ENCODE data around the gene SLC20A1.
"Not testable (repeated sequence)": the region's sequence is repeated elsewhere in the genome, so short reads cannot be mapped to it uniquely, and the experiment has no call there.

SLC20A1 gene, protein sequence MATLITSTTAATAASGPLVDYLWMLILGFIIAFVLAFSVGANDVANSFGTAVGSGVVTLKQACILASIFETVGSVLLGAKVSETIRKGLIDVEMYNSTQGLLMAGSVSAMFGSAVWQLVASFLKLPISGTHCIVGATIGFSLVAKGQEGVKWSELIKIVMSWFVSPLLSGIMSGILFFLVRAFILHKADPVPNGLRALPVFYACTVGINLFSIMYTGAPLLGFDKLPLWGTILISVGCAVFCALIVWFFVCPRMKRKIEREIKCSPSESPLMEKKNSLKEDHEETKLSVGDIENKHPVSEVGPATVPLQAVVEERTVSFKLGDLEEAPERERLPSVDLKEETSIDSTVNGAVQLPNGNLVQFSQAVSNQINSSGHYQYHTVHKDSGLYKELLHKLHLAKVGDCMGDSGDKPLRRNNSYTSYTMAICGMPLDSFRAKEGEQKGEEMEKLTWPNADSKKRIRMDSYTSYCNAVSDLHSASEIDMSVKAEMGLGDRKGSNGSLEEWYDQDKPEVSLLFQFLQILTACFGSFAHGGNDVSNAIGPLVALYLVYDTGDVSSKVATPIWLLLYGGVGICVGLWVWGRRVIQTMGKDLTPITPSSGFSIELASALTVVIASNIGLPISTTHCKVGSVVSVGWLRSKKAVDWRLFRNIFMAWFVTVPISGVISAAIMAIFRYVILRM

DNA sequence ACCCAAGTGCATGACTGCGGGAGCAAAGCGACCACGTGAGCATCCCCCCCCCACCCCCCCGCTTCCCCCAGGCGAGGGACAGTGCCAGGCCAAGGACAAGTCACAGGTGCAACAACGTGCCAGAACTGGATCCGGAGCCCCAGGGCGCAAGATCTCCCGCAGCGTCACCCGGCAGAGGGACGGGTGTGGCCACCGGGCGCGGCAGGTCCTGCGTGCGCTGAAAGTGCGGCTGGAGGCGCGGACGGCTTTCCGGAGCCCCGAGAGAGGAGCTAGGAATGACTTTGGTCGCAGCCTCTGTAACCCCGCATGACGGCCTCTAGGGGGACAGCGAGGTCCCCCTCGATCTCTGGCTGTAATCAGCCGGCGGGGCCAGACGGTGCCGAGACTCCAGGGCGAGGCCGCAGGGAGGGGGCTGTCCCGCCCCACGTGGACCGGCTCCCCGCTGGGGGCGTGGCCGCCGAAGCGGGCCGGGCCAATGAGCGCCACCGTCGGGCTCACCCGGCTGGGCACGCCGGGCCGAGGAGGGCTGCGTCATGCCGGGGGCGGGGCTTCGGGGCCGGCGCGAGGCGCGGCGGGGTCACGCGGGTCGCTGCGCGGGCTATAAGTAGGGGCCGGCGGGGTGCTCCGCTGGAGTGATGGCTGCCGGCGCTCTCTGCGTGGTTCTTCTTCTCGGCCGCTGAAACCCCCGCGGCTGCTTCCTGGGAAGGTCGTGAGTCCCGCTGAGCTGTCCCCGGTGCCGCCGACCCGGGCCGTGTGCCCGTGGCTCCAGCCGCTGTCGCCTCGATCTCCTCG is at the start of gene SLC20A1:
Gene SLC20A1 (plus strand): TSS at position 630 of the 792 bp plus-strand sequence. CDS start 890 bp downstream, outside the sequence.
- peak; percentile 99 for DNase-seq

DNA sequence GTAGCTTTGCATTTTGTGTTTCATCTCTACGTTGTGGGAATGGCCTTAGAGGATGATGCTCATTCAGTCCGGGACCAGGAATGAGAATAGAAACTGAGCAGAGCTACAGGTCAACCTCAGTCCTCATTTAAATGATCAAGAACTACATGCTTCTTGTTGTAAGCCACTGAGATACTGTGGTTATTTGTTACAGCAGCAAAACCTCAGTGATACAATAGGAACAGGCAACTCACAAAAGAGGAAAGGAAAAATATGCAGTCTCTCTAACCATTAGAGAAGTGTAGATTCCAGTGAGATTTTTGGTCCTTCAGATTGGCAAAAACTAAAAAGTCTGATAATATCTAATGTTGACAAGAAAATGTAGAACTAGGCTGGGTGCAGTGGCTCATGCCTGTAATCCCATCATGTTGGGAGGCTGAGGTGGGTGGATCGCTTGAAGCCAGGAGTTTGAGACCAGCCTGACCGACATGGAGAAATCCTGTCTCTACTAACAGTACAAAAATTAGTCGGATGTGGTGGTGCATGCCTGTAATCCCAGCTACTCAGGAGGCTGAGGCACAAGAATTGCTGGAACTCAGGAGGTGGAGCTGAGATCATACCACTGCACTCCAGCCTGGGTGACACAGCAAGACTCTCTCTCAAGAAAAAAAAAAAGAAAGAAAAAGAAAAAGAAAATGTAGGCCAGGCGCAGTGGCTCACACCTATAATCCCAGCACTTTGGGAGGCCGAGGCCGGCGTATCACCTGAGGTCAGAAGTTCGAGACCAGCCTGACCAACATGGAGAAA is 48.0 kb upstream of the SLC20A1 start:
- peak; percentile 4 for DNase-seq

DNA sequence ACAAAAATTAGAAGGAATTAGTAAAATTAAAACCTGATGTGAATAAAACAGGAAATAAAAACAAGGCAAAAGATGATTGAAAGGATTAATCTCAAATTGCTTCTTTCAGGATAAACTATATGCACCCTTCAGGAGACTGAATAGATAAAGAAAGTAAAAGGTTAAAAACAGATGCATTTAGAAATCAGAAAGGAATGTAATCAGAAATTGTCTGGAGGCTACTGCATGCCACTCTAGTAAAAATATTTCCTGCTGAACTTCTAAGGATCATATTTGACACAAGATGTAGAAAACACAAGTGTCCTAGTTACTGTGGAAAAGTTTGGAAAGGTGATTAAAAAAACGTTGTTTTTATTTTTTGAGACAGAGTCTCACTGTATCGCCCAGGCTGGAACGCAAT is 45.1 kb upstream of the SLC20A1 start:
- no peak for DNase-seq

DNA sequence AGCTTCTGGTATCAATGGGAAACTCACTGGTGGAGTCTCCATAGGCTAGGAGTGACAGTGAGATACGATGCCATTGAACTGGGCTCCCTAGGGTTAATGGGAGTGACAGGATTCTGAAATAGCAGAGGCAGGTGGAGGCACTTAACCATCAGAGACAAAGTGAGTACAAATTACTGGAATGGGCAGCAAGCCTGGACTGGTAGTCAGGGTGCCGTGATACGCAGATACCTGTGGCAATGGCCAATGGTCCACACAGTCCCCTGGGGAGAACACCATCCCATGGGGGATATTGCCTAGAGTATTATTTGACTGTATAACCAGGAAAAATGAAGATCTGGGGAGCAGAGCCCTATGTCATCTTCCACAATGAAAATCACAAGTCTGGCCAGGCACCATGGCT is 44.0 kb upstream of the SLC20A1 start:
- peak; percentile 19 for DNase-seq

DNA sequence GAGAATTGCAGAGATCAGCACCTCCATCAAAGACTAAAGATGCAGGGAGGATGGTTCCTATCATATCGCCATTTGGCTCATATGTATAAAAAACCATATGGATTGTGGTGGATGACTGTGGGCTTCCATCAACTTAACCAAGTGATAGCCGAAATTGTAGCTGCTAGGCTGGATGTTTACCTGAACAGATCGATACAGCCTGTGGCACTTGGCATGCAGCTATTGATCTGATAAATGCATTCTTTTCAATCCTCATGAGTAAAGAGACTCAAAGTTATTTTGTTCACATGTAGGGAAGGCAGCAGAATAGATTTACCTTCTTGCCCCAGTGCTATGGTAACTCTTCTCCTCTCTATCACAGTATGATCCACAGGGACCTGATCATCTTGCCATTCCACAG is 42.8 kb upstream of the SLC20A1 start:
- DNase-seq: no peak

DNA sequence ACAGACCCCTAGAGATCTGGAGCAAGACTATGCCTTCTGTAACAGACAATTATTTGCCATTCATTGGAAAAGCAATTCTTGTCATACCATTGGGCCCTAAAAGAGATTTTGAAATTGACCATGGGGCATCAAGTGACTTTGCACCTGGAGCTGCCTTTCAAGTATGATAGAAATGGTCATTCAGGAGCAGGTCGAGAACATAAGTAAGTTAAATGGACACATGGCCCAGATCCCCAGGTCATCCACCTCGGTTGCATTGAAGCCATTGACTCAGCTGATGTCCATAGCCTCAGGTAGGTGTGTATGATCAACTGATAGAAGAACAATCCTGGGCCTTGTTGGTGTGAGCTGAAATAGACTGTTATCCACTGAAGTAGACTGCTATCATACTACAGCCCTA is 42.0 kb upstream of the SLC20A1 start:
- DNase-seq: no peak

DNA sequence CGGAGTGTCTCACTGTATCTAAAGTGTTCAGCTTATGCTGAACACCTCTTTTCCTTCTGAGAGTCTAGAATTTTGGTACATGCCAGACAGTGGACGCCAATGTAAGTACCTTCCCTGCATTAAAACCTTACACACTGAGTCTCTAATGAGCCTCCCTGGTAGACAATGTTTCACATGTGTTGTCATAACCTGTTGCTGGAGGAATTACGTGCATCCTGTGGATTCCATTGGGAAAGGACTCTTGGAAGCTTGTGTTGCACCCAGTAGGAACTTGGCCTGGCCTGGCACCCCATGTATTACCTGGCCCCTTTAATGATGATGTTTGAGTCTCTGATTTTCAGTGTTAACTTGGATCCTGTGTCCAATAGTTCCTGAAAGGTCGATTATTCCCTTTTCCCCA is 40.8 kb upstream of the SLC20A1 start:
- DNase-seq: no peak

DNA sequence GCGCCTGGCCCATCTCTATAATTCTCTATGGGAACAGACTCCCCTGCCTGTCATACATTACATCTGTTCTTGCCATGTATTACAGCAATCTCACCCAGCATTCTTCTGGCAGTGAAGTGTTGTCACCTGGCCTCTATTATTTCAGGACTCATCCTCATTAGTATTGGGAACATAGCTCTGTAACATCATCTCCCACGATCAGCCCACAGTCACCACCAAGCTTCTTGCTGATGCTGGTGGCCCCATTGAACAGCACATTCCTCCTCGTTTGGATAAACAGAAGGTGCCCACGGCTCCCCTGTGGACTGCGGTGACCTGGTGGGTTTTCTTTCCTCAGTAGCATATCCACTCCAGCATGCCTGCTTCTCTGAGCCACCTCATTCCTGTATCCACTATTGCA is 39.8 kb upstream of the SLC20A1 start:
- DNase-seq: no peak

DNA sequence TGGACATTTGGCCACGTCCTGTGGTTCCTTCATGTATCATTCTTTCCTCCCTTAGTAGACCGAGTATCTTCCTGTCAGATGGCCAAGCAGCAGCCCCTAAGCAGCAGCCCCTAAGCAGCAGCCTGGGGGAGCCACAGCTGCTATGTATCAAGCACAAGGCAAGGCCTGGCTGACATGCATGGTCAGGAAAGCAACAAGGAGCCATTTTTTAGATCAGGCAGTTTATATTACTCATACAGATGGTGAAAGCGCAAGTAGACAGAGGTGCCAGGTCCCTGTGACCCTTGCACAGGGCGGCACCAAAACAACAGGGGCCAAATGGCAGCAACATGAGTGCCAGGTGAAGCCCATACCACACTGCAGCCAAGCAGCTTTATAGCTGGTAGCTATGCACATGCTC is 39.2 kb upstream of the SLC20A1 start:
- no peak for DNase-seq

DNA sequence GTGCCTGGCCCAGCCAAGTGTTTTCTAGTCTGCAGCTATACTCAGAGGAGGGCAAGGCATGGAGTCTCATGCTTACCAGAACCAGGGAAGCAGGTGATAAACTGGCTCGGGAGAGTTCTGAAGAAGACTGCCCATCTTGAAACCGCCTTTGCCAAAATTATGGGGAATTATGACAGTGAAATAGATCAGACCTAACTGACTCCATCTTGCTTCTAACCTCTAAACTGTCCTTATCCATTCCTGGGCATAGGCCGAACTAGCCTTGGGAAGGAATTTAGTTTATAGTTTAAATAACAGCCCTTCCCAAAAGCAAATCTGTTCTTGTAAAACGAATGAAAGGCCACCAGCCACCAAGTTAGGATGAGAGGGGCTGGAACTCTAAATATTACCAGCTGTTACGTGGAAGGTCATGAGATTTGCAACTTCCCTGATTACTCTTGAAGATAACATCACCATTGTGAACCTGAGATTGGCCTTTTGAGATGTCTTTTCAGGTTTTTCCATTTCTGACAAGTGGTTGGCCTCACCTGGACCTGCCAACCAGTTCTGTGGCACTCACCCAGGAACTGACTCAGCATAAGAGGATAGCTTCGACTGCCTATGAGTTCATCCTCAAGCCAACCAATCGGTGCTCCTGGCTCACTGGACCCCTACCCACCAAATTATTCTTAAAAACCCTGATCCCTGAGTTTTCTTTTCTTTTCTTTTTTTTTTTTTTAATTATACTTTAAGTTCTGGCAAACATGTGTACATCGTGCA is 37.9 kb upstream of the SLC20A1 start:
- no peak for DNase-seq

DNA sequence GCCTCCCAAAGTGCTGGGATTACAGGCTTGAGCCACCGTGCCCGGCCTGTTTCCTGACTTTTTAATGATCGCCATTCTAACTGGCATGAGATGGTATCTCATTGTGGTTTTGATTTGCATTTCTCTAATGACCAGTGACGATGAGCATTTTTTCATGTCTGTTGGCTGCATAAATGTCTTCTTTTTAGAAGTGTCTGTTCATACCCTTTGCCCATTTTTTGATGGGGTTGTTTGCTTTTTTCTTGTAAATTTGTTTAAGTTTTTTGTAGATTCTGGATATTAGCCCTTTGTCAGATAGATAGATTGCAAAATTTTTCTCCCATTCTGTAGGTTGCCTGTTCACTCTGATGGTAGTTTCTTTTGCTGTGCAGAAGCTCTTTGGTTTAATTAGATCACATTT is 36.4 kb upstream of the SLC20A1 start:
- not testable (repeated sequence) for DNase-seq

DNA sequence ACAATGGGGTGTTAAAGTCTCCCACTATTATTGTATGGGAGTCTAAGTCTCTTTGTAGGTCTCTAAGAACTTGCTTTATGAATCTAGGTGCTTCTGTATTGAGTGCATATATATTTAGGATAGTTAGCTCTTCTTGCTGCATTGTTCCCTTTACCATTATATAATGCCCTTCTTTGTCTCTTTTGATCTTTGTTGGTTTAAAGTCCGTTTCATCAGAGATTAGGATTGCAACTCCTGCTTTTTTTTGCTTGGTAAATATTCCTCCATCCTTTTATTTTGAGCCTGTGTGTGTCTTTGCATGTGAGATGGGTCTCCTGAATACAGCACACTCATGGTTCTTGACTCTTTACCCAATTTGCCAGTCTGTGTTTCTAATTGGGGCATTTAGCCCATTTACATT is 33.5 kb upstream of the SLC20A1 start:
- DNase-seq: not testable (repeated sequence)

DNA sequence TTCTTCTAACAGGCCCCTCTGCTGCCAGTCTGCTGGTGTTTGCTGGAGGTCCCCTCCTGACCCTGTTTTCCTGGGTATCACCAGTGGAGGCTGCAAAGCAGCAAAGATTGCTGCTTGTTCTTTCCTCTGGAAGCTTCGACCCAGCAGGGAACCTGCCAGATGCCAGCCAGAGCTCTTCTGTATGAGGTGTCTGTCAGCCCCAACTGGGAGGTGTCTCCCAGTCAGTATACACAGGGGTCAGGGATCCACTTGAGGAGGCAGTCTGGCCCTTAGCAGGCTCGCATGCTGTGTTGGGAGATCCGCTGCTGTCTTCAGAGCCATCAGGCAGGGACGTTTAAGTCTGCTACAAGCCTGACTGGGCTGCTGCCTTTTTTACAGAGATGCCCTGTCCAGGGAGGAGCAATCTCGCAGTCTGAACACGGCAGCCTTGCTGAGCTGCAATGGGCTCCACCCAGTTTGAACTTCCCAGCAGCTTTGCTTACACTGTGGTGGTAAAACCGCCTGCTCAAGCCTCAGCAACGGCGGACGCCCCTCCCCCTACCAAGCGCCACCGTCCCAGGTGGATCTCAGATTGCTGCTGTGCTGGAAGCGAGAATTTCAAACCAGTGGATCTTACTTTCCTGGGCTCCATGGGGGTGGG is 31.4 kb upstream of the SLC20A1 start:
- DNase-seq: no peak

DNA sequence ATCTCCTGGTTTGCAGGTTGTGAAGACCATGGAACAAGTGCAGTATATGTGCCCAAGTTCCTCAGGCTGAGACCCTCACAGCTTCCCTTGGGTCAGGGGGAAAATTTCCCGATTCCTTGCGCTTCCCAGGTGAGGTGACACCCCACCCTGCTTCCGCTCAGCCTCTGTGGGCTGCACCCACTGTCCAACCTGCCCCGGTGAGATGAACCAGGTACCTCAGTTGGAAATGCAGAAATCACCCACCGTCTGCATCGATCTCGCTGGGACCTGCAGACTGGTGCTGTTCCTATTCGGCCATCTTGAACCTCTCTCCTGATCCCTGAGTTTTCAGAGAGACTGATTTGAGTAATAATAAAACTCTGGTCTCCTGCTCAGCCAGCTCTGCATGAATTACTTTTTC is 30.7 kb upstream of the SLC20A1 start:
- DNase-seq: no peak

DNA sequence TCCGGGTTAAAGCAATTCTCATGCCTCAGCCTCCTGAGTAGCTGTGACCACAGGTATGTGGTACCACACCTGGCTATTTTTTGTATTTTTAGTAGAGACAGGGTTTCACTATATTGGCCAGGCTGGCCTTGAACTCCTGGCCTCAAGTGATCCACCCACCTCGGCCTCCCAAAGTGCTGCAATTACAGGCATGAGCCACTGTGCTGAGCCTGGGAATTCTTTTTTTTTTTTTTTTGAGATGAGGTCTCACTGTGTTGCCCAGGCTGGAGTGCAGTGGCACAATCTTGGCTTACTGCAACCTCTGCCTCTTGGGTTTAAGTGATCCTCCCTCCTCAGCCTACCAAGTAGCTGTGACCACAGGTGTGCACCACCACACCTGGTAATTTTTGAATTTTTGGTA is 29.9 kb upstream of the SLC20A1 start:
- not testable (repeated sequence) for DNase-seq

DNA sequence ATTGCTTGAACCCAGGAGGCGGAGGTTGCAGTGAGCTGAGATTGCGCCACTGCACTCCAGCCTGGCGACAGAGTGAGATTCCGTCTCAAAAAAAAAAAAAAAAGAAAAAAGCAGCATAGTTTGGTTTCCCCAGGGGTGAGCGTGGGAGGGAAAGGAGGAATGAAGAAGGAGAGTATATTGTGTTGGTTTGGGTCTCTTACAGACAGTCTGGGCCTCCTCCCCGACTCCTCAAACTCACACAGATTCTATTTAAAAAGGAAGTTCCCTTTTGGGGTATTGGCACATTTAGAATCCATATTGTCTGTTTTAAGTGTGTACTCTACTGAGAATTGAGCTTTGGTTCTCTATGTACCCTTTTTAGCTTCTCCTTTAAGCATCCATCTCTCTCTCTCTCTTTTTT is 27.4 kb upstream of the SLC20A1 start:
- DNase-seq: no peak

DNA sequence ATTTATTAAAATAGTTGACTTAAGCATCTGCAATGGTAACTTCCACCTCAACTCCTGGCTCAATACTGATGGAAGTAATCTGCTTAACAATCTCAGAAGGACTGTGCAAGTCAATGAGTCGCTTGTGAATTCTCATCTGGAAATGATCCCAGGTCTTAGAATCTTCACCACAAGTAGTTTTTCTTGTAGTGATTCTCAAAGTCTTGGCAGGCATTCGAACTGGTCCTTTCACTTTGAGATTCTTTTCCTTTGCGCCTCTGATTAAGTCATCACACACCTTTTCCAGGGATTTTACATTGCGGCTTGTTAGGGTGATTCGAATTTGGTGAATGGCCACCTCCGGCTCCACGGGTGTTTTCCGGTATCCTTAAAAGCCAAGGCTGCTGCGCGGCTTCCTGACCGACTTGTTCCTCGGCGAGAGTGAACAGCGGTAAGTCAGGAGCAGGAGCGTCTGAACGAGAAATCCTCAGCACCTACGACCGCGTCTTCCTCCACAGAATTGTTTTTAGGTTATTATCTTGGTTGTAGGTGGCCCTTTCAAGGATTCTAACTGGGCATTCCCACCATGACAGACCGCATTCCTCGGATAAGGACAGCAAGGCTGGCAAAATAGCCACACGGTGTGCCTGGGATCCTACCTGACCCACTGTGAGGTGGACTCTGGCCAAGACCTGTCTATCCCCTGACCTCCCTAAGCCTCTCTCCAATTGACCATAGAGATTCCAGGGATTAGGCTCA is 23.8 kb upstream of the SLC20A1 start:
- peak; percentile 16 for DNase-seq

DNA sequence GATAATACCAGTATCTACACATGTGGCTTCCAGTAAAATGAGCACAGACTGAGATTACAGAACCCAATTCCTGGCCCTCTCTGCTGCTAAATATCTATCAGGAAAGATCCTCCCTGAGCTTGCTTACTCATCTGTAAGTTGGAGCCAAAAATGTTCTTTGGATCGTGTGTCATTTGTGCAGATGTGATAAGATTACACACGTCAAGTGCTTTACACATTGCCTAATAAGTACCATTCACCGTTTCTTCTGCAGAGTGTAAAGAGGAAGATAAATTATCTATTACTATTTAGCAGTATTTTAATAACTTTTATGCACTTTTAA is 23.2 kb upstream of the SLC20A1 start:
- DNase-seq: no peak

DNA sequence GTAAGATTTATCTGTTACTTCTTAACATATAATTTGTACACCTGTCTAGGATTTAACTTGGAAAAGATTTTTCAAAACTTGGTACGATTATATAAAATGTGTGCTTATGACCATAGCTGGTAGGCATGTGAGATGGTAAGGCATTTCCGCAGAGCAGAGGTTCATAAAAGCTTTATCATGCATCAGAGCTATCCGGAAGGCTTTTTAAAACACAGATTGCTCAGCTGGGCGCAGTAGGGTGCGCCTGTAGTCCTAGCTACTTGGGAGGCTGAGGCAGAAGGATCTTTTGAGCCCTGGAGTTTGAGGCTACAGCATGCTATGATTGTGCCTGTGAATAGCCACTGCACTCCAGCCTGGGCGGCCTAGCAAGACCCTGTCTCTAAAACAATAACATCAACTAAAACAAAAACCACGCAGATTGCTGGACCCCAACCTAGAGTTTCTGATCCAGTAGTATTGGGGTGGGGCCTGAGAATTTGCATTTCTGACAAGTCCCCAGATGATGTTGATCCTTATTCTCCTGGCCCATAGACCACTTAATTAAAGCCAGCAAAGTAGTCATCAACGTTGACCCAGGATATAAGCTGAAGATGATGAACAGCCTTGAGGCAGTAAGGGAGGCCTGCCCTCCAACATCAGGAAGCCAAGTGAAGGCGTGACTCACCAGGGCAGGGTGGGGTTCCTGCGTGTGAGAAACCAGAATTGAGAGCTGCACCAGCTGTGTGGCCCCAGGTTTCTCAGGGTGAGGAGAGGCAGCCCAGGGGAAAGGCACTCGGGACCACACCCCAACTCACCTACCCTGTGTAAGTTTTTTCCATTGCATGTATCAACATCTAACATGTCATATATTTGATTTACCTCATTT is 21.6 kb upstream of the SLC20A1 start:
- peak; percentile 82 for DNase-seq
